GM19240 (cell line): ENCODE results near the gene COL6A6.

ENCODE experiments used
- DNase-seq: peaks from one replicate; pipeline ENCODE4 v3.0.0; 2011; ENCODE audit warnings: low spot score; ENCODE audit not compliant: insufficient read length

Gene COL6A6, protein sequence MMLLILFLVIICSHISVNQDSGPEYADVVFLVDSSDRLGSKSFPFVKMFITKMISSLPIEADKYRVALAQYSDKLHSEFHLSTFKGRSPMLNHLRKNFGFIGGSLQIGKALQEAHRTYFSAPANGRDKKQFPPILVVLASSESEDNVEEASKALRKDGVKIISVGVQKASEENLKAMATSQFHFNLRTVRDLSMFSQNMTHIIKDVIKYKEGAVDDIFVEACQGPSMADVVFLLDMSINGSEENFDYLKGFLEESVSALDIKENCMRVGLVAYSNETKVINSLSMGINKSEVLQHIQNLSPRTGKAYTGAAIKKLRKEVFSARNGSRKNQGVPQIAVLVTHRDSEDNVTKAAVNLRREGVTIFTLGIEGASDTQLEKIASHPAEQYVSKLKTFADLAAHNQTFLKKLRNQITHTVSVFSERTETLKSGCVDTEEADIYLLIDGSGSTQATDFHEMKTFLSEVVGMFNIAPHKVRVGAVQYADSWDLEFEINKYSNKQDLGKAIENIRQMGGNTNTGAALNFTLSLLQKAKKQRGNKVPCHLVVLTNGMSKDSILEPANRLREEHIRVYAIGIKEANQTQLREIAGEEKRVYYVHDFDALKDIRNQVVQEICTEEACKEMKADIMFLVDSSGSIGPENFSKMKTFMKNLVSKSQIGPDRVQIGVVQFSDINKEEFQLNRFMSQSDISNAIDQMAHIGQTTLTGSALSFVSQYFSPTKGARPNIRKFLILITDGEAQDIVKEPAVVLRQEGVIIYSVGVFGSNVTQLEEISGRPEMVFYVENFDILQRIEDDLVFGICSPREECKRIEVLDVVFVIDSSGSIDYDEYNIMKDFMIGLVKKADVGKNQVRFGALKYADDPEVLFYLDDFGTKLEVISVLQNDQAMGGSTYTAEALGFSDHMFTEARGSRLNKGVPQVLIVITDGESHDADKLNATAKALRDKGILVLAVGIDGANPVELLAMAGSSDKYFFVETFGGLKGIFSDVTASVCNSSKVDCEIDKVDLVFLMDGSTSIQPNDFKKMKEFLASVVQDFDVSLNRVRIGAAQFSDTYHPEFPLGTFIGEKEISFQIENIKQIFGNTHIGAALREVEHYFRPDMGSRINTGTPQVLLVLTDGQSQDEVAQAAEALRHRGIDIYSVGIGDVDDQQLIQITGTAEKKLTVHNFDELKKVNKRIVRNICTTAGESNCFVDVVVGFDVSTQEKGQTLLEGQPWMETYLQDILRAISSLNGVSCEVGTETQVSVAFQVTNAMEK (N-terminal part only)

DNA sequence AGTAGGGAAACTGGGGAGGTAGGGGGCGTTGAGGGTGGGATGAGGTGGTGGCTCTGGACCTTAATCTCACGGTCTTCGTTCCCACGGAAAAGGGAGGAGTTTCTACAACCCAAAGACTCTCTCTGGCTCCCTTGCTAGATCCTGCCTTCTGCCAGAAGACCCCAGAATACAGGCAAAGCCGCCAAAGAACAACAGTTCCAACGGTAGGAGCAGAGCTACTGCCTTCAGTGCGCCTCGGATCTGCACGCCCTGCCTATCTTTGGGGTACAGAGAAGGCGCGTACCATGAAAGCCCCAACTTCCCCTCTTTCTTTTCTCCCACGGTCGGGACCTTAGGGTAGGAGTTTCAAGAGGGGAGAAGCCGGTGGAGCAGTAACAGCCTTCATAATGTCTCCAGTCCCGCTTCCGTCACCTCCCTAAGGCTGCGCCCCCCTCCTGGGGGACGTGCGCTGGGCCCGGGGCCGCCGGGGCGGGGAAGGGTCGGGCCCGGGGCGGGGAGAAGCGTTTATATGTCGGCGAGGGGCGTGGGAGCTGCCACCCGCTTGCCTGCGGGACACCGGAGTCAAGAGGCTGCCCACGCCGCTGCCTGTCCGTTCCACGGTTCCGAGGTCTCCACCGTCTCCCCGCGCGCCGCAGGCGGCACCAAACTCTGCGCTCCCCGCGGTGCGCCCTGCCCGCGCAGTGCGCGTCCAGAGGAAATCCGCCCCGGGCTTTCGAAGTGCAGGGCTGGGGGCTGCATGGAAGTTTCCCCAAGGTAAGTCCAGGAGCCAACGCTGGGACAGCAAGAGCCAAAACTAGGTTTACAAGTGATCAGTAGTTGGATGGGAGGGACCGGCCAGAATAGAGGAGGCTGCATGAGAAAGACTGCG lies at the start of gene COL6A6:
COL6A6 (plus strand) TSS at position 533 of the 868 bp plus-strand sequence. CDS start 43,188 bp downstream, outside the sequence.
- no peak for DNase-seq

DNA sequence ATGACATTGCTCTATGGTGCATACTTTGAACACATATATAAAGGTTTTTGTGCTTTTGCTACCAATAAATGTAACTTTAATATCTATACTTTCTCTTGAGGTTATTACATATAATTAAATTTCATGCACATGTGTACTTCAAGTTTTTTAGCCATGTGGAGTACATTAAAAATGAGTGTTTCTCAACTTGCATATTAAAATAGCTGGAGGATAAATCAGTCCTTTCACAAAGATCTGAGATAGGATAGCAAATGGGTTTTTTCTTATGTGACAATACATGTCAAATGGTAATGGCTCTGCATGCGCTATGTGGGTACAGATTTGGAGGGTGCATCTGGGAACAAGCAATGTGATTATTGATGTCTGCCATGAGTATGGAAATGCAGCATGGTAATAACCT lies 48.7 kb upstream of the COL6A6 start:
- DNase-seq: no peak

DNA sequence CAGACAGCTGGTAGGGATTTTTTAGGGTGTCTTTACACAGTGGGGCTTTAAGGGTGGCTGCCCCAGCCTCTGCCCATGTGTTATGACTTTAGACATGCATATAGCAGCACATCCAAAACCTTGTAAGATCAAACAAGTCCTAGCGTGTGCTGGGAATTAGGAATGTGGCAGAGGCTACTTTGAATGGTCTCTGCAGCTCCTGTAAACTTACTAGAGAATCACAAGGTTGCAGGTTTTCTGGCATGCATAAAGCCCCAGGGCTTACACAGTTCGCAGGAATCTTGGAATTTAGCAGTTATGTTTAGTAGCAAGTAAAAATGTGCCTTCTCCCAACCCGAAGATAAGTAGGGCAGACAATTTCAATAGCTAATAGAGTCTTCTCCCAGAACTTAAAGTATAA lies 46.9 kb upstream of the COL6A6 start:
- DNase-seq: no peak

DNA sequence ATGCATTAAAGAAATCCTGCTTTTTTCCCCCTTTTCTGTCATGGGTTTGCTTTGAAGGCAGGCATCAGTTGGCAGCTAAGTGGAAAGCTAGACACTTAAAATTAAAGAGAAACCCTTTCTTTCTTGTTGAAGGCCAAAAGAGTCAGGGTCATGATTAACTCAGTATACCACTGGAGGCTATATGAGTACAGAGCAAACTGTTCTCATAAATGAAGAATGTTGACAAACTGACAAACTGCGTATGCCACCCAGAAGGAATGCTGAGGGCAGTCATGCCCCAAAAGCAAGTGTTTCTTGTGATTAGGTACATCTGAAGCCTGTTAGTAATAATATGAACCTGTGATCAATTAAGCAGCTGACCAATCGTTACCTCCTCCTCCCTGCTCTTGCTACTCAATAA lies 43.6 kb upstream of the COL6A6 start:
- DNase-seq: no peak

DNA sequence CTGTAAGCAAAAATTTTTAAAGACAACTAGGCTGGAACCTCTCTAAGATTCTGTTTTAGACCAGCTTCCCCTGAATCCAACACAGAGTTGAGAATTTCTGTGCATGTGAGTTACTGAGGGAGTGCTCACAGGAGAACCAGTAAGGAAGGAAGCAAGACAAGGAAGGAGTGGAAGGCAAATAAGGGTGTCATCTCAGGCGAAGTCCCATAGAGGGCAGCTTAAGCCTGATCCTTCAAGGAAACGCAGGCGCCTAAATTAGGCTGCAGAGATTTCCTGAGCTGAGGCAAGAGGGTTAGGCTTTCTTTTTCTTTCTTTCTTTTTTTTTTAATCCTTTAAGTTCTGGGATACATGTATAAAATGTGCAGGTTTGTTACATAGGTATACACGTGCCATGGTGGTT lies 36.2 kb upstream of the COL6A6 start:
- DNase-seq: no peak

DNA sequence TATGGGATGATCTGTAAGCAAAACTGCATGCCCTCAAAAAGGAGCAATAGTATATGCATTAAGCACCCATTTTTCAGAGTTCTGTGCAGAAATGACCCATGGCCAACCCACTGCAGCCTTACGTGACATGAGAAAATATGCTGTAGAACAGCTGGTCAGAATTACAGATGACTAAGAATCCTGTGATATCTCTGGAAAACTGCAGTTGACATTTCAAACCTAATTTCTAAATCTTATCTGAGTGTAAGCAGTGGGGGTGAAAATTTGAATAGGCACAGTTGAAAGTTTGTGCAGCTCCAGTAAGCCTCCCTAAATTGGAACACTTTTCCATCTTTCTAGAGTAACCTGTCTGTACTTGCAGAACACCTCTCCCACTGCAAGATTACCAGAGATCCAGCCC lies 28.7 kb upstream of the COL6A6 start:
- DNase-seq: no peak

DNA sequence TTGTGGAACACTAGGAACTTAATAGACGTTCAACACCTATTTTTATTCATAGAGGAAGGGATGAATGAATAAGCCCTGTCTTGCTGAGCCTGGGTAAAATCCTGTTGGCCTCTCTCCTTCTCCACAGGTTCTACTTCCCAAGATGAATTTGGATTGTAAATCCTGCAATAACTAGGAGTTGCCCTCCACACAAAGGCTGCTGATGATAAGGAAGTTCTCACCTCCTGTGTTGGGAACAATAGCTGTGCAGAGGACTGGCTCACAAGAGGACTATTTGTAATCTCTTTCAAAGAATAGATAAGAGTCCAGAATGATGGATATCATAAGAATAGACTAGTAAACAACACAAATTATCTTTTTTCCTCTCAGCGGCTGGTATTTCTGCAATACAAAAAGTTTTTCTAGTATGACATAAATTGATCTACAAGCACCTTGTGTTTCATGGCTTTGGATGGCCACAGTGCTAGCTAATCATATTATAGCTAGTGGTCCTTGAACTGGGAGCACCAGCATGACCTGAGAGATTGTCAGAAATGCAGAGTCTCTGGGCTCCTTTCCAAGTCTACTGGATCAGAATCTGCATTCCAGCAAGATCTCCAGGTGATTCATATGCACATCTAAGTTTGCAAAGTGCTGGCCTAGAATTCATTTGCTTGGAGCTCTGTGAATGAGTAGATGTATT lies 28.1 kb upstream of the COL6A6 start:
- DNase-seq: no peak

DNA sequence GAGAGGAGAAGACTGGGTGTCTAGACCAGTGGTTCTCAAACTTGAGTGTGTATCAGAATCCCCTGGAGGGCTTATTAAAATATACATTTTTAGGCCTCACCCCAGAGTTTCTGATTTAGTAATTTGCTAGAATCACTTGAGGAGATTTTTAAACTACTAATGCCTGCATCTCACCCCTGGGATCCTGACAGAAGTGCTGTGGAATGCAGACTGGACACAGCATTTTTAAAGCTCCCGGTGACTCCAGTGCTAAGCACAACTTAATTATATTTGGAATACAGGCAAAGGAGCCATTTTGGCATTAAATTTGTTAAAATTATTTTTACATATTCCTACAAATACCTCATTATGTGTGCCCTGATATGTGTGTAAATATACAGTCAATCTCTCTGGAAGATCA lies 26.7 kb upstream of the COL6A6 start:
- no peak for DNase-seq

DNA sequence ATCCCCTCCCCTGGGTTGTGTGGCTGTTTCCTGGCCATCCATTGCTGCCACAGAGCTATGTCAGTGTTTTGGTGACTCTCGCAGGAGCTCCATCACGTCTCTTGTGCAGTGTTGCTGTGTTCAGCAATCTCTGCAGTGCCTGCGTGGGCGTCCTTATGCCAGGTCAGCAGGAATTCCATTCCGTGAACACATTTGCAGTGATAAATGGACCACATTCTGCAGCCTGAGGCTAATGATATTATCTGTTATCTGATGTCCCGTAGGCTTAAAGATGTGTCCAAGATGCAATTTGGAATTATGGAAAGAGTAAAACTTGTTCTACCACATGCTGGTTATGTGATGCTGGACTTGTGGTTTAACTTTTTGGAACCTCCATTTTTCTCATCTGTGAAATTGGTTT lies 25.5 kb upstream of the COL6A6 start:
- no peak for DNase-seq

DNA sequence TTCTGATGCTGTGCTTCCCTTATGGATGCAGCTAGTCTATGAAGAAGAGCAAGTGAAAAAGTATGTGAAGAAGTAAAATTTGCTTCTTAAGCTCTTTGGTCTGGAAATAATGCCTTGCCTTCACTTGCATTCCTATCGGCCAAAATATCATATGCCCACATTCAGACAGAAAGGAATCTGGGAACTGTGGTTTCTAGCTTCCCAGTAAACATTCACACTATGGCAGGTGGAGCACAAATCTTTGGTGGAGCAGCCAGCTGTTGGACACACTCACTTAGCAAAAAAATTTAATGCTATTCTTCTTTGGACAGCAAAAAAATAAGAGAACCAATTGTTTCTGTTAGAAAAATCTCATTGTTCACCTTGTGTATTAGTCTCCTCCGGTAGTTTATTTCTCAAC lies 12.3 kb upstream of the COL6A6 start:
- DNase-seq: no peak

DNA sequence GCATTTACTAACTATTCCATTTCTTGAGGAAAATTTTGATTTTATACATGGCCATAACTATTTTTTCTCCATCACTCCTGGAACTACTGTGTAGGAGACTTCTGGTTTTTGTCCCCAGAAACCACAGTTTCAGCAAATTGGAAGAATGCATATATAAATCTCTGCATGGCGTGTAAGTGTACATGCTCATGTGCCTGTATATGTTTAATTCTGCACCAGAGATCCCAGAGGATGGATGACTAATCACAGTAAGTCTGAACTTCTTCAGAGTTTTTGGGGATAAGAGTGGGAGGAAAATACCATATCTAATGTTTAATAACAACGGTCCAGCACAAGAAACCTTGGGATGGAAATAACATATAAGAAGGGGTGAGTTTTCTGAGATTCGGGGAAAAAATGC lies 10.9 kb upstream of the COL6A6 start:
- no peak for DNase-seq

DNA sequence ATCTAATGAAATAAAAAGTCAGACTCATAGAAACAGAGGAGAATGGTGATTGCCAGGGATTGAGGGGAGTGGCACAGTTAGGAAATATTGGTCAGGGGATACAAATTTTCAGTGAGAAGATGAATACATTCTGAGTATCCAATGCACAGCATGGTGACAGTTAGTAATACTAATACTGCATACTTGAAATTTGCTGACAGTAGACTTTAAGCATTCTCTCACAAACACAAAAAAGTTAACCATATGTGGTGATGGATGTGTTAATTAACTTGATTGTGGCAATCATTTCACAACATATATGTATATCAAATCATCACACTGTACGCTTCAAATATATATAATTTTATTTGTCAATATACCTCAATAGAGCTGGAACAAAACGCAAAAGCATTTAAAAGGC lies 9.2 kb upstream of the COL6A6 start:
- no peak for DNase-seq

DNA sequence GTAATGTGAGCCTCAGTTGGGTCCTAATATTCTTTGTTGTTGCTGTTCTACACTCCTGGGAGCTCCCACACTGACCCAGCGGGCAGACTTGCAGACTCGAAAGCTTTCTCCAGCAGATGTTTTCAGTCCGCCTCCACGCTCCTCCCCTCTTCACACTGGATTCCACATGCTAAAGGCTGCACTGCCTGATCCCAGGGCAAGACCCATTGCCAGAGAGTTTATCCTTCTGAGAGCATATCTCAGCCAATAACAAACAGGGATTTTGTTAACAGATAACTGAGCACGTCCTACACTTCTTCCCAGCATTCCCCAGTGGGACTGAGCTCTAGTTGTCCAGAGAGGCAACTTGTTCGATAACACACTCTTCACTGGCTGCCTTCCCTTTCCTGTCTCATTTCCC lies 8.0 kb upstream of the COL6A6 start:
- DNase-seq: no peak

DNA sequence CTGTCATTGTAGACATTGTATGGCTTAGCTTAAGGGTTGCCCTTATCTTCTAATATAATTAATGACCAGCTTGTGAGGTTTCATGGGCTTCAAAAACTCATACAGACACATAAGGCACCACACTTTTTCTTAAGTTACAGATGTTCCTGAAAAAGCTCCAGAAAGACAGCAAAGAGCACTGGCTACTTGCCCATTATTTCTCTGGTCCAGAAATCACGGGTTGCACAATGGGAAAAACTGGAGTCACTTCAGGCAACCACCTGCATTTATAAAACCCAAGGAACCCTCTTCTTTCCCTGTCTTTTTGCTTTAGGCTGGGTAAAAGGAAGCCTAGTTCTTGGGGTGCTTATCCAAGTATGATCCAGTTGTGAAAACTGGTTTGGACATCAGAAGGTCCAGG lies 2.3 kb upstream of the COL6A6 start:
- DNase-seq: no peak

DNA sequence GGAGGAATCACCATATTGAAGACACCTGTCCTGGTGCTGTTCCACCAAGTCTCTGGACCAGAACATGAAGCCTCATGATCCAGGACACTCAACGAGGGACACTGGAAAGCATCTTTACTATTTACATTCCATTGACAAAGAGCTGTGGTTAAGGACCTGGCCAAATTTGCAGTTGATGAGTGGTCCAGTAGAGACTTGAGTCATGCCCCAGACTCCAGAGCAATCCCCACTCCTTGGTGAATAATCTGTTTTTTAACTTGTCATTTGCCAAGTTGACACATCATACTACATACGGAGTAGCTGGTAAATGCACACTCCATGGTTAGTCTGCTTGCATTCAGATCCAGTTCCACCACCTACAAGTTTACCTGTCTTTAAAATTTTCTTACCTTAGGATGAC lies 1.2 kb upstream of the COL6A6 start:
- no peak for DNase-seq

DNA sequence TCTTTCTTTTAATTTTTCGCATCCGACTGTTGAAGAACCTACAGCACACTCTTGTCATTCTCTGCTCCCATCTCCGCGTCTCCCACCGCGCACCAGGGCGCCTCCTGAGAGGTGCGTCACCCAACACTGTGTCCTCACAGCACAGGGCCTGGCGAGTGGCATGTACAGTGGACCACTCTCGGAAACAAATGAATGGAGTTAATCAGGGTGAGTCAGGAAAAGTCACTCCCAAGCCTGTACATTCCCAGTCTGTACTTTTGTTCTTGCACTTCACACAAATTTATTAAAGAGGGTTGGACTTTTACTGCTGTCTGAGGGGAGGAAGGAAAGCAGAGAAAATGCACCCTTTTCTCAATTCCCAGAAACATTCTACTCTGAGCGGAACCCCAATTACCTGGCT lies 625 bp downstream of the COL6A6 start:
- DNase-seq: no peak

DNA sequence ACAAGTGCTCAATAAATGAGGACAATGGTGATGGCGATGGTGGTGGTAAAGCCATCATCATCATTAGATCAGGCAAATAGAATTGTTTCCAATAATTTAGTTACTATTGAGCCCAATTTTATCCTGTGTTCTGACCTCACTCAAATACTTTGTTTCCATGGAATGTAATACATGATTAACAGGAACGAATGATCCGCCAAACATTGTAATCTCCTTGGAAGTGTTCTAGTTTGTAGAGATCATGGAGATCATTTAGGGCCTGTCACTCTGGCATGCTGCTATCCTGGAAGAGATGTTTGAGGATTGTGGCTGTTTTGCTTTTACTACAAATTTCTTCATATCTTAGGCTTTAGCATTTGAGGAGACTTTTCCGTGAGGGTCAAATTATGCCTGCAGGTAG lies 2.8 kb downstream of the COL6A6 start:
- DNase-seq: no peak

DNA sequence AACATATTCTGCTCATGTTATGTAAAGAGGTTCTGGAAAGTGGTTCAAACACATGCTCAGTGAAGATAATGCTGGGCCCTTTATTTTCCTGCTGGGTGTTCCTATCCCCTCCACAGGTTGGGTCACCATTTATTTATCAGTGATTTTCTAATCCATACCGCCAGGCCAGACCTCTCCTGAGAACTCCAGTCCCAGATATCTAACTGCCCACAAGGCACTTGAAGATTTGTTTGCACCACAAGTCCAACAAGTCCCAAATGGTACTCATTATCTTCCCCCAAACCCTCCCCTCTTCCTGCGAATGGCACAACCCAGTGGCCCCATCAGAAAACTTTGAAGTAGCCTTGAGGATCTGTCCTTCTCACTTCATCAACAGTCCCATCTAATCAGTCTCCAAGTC lies 5.4 kb downstream of the COL6A6 start:
- DNase-seq: no peak

DNA sequence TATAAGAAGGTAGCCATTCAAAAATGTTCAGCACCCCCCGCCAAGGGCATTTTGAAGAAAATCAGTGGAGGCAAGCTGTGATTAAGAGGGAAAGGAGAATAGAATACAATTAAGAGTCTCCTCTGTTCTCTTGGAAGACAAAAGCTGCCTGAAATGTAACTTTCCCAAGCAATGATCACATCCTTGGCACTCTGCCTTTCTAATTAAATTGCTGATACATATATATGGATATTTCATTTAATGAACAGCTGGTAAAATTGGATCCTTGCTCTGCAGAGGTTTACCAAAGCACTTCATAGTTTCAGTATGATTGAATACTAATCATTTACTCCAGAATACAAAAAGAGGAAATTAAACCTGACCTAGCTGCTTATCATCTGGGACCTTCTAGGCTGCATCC lies 10.4 kb downstream of the COL6A6 start:
- no peak for DNase-seq

DNA sequence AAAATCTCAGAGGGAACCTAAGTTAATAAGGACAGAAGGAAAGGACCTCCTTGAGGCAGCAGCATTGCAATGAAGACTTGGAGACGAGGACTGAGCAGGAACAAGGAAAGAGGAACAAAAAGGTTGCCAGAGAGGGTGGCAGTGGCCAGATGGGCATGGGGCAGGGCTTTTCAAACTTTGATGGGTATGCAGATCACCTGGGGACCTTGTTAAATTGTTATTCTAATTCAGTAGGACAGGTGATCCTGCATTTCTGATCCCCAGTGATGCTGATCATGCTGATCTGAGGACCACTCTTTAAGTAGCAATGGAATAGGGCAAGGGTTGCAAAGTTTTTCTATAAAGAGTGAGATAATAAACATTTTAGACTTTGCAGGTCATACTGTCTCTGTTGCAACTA lies 11.1 kb downstream of the COL6A6 start:
- no peak for DNase-seq
